ENCODE results near the gene EAF1.

DNA sequence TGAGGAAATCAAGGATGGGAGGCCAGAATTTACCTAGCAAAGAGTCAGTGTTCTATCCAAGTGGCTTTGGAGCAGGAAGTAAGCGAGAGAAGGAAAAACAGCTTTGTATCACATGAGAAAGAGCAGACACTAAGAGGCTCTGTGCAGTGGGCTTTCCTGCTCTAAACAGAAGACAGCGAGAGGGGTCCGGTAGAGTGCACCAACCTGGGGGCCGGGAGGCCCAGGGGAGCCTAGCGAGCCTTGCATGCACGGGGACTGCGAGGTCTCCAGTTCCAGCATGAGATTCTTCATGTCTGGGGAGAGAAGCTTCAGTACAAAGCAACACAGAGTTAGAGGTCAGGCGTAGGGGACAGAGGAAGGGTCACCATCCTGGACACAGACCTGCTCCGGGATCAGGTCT is 60.6 kb downstream of the EAF1 start:
- TF ChIP-seq POLR2AphosphoS5 (IDR thresholded peaks at IDR 0.05; ENCODE audit: low read depth, low read length) (no peak), SIN3A (IDR thresholded peaks at IDR 0.05; ENCODE audit: borderline replicate concordance, insufficient read depth, low read length) (no peak), TAF1 (IDR thresholded peaks at IDR 0.05; ENCODE audit: borderline replicate concordance, insufficient read depth, low read length) (no peak), FOXP2 (optimal IDR thresholded peaks at IDR 0.05; ENCODE audit: borderline replicate concordance, extremely low read depth, extremely low read length, insufficient read depth) (no peak)
- TF ChIP-seq, protein P1, sequence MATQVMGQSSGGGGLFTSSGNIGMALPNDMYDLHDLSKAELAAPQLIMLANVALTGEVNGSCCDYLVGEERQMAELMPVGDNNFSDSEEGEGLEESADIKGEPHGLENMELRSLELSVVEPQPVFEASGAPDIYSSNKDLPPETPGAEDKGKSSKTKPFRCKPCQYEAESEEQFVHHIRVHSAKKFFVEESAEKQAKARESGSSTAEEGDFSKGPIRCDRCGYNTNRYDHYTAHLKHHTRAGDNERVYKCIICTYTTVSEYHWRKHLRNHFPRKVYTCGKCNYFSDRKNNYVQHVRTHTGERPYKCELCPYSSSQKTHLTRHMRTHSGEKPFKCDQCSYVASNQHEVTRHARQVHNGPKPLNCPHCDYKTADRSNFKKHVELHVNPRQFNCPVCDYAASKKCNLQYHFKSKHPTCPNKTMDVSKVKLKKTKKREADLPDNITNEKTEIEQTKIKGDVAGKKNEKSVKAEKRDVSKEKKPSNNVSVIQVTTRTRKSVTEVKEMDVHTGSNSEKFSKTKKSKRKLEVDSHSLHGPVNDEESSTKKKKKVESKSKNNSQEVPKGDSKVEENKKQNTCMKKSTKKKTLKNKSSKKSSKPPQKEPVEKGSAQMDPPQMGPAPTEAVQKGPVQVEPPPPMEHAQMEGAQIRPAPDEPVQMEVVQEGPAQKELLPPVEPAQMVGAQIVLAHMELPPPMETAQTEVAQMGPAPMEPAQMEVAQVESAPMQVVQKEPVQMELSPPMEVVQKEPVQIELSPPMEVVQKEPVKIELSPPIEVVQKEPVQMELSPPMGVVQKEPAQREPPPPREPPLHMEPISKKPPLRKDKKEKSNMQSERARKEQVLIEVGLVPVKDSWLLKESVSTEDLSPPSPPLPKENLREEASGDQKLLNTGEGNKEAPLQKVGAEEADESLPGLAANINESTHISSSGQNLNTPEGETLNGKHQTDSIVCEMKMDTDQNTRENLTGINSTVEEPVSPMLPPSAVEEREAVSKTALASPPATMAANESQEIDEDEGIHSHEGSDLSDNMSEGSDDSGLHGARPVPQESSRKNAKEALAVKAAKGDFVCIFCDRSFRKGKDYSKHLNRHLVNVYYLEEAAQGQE (IDR thresholded peaks at IDR 0.05; ENCODE audit: insufficient read depth in 1 of 2, low read depth in 2 of 2, low read length in 2 of 2) = no peak
